NCI-H226 (cell line): ENCODE results near the gene DIRAS3.
"Not testable (repeated sequence)": the region's sequence is repeated elsewhere in the genome, so short reads cannot be mapped to it uniquely, and the experiment has no call there.

ENCODE experiments used
- DNase-seq: peaks from one replicate; pipeline ENCODE4 v3.0.0-alpha.2; 2015

The DIRAS3 gene

DNA sequence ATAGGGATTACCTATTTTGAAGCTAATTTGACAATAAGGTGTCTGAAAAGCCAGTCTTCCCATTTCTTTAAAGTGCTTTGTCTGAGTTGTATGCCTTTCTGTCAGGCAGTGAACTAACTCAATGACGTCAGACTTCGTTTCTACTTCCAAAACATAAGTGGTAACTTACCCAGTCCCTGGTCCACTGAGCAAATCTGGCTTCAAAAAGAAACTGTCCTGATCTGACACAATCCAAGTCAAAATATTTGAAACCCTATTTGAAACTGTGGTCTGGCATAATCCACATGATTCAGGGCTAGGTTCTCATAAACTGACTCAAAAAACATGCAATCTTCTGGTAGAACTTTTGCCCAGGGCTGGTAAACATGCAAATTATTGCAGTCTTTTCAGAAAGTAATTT, 34.0 kb downstream of the DIRAS3 start:
- no peak for DNase-seq

DNA sequence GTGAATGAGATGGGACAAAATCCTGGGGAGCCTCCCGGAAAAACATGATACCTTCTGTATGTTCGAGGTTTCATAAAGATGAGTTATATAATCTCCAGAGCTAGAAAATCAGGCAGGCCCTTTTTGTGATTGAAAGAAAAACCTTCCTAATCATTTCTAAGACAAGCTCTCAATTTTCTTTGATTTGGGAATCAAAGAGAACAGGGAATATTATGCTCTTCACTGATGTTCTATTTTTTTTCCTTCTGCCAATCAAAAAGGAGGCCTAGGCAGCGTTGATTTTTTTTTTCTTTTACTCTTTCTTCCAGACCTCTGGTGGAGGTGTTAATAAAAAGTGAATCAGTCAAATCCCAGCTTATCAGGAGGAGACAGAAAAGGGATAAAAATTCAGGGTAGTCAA, 34.5 kb downstream of the DIRAS3 start:
- no peak for DNase-seq

DNA sequence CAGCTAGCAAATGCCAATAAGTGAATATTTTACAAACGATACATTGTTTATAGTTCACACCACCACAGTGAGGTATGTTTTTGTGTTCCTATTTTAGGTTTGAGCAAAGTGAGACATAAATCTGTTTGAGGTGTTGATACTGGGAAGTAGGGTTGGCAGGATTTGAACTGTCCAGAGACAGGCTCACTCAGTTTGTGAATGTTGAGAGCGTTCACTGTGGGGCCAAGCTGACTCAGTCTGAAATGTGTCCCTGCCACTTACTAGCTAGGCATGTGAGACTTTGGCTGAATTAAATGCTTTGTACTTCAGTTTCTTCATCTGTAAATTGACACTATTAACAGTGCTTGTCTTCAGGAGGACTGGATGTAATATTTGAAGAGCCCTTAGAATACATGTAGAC, 35.1 kb downstream of the DIRAS3 start:
- no peak for DNase-seq

DNA sequence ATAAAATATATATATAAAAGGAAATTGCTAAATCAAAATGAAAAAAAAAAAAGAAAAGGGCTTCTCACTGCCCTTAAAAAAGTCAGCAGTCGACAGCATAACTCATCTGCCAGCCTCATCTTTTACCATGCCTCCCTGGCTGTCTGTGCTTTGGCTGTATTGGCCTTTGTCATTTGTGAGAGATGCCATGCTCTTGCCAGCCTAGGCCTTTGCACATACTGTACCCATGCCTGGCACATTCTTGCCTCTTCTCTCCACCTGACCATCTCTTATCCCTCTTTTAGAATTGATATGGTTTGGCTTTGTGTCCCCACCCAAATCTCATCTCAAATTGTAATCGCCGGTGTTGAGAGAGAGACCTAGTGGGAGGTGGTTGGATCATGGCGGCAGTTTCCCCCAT, 37.1 kb downstream of the DIRAS3 start:
- no peak for DNase-seq

DNA sequence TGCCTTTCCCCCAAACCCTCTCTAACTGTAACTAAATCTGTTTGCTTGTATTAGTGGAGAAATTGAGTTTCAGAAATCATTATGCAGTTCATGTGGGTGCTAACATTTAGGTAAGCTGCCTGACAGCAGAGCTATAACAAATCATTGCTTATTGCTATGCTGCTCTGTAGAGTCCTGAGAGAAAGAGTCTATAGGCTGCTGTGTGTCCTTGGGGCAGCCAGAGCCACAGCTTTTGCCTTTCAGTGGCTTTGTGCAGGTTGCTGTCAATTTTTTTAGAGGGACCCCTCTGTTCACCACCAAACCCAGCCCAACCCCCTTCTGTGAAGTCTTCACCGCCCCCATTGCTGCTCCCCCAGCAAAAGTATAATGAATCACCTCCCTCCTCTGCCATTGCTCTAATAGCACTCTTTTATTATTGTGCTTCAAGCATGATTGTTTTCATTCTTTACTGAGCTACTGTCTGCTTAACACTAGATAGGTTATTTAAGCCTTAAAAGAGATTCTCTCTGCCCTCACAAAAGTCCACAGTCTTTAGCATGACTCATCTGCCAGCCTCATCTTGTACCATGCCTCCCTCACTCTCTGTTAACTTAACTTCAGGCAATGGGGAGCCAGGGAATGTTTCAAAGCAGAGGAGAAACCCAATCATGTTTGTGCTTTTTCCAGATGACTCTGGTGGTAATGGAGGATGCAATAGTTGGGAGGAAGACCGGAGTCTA, 38.6 kb downstream of the DIRAS3 start:
- peak; percentile 55 for DNase-seq

DNA sequence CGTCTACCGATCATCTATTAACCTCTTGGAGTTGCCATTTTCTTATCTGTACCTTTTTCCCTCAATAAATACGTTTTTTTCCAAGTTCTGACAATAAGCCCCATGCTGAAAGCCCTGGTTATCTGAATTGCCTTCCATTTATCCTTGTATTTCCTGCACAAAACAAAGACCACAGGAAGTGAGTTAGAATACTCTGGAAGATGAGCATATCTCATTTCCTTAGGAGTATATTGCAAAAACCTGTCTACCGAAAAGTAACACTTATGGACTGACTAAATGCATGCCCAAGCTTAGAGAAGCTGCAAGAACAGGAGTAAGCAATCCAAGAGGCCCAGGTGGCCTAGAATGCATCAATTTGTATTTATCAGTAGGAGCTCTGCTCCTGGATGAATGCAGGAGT, 39.9 kb downstream of the DIRAS3 start:
- DNase-seq: peak; percentile 18

DNA sequence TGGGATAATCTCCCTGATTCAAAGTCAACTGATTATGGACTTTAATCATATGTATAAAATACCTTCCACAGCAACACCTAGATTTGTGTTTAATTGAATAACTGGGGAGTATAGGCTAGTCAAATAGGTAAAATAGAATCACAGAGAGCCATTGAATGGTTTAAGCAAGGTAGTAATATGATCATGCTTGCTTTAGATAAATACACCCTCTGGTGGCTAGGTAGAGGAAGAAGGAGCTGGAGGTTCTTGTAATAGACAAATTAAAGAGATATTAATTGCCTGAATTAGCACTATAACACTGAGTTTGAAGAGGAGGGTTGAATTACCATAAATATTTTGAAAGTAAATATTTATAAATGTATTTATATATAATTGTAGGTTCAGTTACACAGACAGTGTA, 40.3 kb downstream of the DIRAS3 start:
- no peak for DNase-seq

DNA sequence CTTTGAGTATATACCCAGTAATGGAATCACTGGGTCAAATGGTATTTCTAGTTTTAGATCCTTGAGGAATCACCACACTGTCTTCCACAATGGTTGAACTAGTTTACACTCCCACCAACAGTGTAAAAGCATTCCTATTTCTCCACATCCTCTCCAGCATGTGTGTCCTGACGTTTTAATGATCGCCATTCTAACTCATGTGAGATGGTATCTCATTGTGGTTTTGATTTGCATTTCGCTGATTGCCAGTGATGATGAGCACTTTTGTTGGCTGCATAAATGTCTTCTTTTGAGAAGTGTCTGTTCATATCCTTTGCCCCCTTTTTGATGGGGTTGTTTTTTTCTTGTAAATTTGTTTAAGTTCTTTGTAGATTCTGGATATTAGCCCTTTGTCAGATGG, 46.8 kb downstream of the DIRAS3 start:
- not testable (repeated sequence) for DNase-seq

- no peak for DNase-seq
Measured at GRCh38 chr1:68000191-68000590, 50.2 kb downstream of the DIRAS3 start.

DNA sequence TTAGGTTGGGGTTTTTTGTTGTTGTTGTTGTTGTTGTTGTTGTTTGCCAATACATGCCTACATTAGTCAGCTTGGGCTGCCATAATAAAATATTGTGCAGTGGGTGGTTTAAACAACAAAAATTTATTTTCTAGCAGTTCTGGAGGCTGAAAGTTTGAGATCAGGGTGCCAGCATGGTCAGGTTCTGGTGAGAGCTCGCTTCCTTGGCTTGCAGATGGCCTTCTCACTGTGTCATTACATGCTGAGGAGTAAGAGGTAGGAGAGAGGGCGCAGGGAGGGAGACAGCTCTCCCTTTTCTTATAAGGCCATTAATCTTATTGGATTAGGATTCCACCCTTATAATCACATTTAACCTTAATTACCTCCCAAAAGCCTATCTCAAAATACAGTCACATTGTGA, 52.7 kb downstream of the DIRAS3 start:
- DNase-seq: no peak
